ENCODE results near the gene DTX3L.

The DTX3L gene

DNA sequence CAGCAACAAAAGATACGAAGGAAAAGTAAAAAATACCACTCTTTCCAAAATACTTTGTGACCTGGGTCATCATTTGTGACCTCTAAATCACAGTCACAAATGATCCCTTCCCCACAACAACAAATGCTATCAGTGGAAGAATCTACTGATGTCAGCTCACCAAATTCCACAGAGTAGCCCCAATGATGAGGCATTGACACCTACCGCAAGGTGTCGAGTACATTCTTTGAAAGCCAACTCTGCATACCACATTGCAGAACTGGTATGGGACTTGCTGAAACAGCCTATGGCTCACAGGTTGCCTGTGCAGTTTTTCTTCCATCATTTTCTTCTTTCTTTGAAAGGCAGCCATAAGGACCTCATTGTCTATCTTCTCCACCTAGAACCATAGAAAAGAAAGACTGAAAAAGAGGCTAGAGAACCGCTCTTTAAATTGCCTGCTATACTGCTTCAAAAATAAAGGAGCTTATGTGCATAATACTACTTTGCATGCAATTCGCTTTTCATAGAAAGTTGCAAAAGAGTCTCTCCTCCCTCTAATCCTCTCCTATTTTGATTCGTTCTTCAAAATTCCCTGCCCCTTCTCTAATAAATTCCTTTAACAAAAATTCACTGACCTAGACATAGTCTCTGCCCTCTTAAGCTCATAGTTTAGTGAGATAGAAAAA lies 28.0 kb upstream of the DTX3L start:
- Histone ChIP-seq H3K36me3 (ENCODE audit: control insufficient read depth, insufficient read depth, low read length) (peaks cover 65% of the 10 kb centered on the region), H3K27me3 (replicated peaks; ENCODE audit: control insufficient read depth, insufficient read depth, low read length, poor library complexity, severe bottlenecking) (no peaks in the 10 kb centered on the region), H3K9me3 (ENCODE audit: control insufficient read depth, low read length) (no peaks in the 10 kb centered on the region), H3K27ac (ENCODE audit: insufficient read depth, low read length, poor library complexity, severe bottlenecking) (no peak overlapping the region), H3K4me3 (ENCODE audit: insufficient read depth, low read depth, low read length, poor library complexity, severe bottlenecking) (no peak overlapping the region), H3K4me1 (ENCODE audit: control insufficient read depth, insufficient read depth, low read length, poor library complexity, severe bottlenecking) (no peaks in the 10 kb centered on the region)
- no peak for DNase-seq

DNA sequence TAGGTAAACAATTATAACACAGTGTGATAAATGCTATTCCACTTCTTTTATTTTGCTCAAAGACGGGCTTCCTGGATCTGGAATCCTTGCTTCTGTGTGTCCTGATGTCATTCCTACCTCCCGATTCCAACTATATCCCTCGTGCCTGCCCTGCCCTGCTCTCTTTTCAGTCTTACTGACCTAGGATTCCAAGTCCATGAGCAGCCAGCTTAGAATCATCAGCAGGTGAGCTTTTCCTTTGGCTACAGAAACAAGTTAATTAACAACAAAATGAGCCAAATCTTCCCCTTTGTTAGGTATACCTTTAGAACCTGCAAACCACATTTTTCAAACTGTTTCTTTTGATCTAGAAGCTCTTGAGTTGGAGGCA lies 27.5 kb upstream of the DTX3L start:
- Histone ChIP-seq H3K4me1 (ENCODE audit: control insufficient read depth, insufficient read depth, low read length, poor library complexity, severe bottlenecking) (no peaks in the 10 kb centered on the region), H3K9me3 (ENCODE audit: control insufficient read depth, low read length) (no peaks in the 10 kb centered on the region), H3K4me3 (ENCODE audit: insufficient read depth, low read depth, low read length, poor library complexity, severe bottlenecking) (no peak overlapping the region), H3K36me3 (ENCODE audit: control insufficient read depth, insufficient read depth, low read length) (peaks cover 67% of the 10 kb centered on the region), H3K27ac (ENCODE audit: insufficient read depth, low read length, poor library complexity, severe bottlenecking) (no peak overlapping the region), H3K27me3 (replicated peaks; ENCODE audit: control insufficient read depth, insufficient read depth, low read length, poor library complexity, severe bottlenecking) (no peaks in the 10 kb centered on the region)
- no peak for DNase-seq

DNA sequence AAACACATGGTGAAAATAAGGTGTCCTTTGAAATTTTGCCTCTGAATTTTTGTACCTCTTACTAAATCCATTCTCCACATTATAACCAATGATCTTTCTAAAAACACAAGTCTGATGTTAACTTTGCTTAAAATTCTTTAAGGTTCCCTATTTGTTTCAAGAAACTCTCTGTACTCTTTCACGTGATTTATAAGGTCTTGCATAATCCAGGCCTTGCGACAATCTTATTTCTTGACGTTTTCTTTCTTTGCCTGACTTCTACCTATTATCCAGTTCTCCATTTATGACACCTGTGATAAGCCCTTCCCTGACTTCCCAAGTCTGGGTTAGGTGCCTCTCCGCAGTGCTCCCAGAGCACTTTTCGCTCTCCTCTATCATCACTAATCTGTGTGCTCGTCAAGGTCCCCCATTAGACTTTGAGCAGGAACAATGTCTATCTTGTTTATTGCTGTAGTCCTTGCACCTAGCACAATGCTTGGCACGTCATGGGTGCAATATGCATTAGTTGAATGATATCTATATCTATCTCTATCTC lies 25.1 kb upstream of the DTX3L start:
- Histone ChIP-seq H3K4me1 (ENCODE audit: control insufficient read depth, insufficient read depth, low read length, poor library complexity, severe bottlenecking) (no peaks in the 10 kb centered on the region), H3K4me3 (ENCODE audit: insufficient read depth, low read depth, low read length, poor library complexity, severe bottlenecking) (no peak overlapping the region), H3K36me3 (ENCODE audit: control insufficient read depth, insufficient read depth, low read length) (peaks cover 63% of the 10 kb centered on the region), H3K27me3 (replicated peaks; ENCODE audit: control insufficient read depth, insufficient read depth, low read length, poor library complexity, severe bottlenecking) (no peaks in the 10 kb centered on the region), H3K9me3 (ENCODE audit: control insufficient read depth, low read length) (no peaks in the 10 kb centered on the region), H3K27ac (ENCODE audit: insufficient read depth, low read length, poor library complexity, severe bottlenecking) (no peak overlapping the region)
- no peak for DNase-seq

DNA sequence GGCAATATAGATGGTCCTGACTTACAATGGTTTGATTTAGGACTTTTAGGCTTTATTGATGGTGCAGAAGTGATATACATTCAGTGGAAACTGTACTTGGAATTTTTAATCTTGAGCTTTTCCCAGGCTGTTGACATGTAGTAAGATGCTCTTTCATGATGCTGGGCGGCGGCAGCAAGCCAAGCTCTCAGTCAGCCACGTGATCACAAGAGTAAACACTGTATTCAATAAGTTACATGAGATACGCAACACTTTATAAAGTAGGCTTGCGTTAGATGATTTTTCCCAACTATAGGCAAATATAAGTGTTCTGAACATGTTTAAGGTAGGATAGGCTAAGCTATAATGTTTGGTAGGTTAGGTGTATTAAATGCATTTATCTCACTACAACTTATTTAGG lies 18.0 kb upstream of the DTX3L start:
- no peak overlapping the region for H3K4me3 ChIP-seq (ENCODE audit: insufficient read depth, low read depth, low read length, poor library complexity, severe bottlenecking)
- H3K4me1 ChIP-seq (ENCODE audit: control insufficient read depth, insufficient read depth, low read length, poor library complexity, severe bottlenecking) = no peaks in the 10 kb centered on the region
- H3K36me3 ChIP-seq (ENCODE audit: control insufficient read depth, insufficient read depth, low read length) = peaks cover 70% of the 10 kb centered on the region
- no peak overlapping the region for H3K27ac ChIP-seq (ENCODE audit: insufficient read depth, low read length, poor library complexity, severe bottlenecking)
- no peaks in the 10 kb centered on the region for H3K27me3 ChIP-seq (replicated peaks; ENCODE audit: control insufficient read depth, insufficient read depth, low read length, poor library complexity, severe bottlenecking)
- DNase-seq = no peak
- no peaks in the 10 kb centered on the region for H3K9me3 ChIP-seq (ENCODE audit: control insufficient read depth, low read length)

DNA sequence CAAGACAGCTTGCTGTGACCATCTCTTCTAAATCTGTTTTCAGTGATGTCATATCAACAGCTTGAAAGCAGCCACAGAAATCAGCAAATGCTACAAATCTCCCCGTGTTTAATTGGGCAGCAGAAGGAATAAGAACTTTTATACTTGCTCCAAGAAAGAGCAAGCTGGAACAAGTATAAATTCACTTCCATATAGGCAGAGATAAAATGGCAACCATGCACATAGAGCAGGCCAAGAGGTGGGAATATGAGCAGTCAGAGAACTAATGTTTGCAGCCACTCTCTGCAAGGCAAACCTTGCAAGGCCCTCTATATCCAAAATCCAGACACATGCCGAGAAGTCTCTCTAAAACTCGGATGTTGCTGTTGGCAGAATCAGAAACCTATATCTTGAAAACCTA lies 16.1 kb upstream of the DTX3L start:
- Histone ChIP-seq H3K27ac (ENCODE audit: insufficient read depth, low read length, poor library complexity, severe bottlenecking) (no peak overlapping the region), H3K4me1 (ENCODE audit: control insufficient read depth, insufficient read depth, low read length, poor library complexity, severe bottlenecking) (no peaks in the 10 kb centered on the region), H3K4me3 (ENCODE audit: insufficient read depth, low read depth, low read length, poor library complexity, severe bottlenecking) (no peak overlapping the region), H3K9me3 (ENCODE audit: control insufficient read depth, low read length) (no peaks in the 10 kb centered on the region), H3K36me3 (ENCODE audit: control insufficient read depth, insufficient read depth, low read length) (peaks cover 71% of the 10 kb centered on the region), H3K27me3 (replicated peaks; ENCODE audit: control insufficient read depth, insufficient read depth, low read length, poor library complexity, severe bottlenecking) (no peaks in the 10 kb centered on the region)
- DNase-seq = no peak

DNA sequence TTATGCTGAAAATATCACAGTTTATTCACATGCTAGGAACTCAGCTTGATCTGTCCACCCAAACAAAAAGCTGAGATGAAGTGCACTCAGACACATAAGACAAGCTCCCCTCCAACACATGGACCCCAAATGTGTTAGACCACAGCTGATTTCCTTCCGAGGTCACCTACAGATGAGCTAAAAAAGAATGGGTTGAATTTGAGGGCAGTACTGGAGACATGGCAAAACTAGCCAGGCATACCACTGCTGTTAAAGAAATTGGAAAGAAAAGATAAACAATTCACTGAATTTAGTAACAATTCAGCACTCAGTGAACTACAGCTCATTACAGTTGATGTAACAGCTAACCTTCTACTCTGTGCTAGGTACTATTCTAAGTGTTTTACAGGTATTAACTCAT lies 15.5 kb upstream of the DTX3L start:
- H3K4me1 ChIP-seq (ENCODE audit: control insufficient read depth, insufficient read depth, low read length, poor library complexity, severe bottlenecking) = no peaks in the 10 kb centered on the region

DNA sequence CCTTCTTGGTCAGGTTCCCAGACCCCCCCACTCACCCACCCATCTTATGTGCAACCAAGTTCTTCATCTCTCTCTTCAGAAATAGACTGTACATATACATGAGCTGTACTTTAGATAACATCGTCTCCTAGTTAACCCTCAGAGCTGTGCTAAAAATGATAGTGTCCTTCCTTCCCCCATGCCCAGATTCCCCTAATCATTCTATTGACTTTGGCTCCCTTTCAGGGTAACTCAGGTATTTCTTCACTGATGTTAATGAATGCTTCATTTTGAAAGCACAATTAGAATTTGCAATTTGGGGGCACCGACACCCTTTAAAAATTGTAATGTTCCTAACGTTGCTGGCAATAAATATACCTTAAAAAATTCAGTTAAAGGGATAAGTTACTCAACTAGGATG lies 11.0 kb upstream of the DTX3L start:
- no peak overlapping the region for H3K27ac ChIP-seq (ENCODE audit: insufficient read depth, low read length, poor library complexity, severe bottlenecking)
- no peak for DNase-seq
- H3K27me3 ChIP-seq (replicated peaks; ENCODE audit: control insufficient read depth, insufficient read depth, low read length, poor library complexity, severe bottlenecking) = no peaks in the 10 kb centered on the region
- H3K9me3 ChIP-seq (ENCODE audit: control insufficient read depth, low read length) = no peaks in the 10 kb centered on the region
- peaks cover 71% of the 10 kb centered on the region for H3K36me3 ChIP-seq (ENCODE audit: control insufficient read depth, insufficient read depth, low read length)
- H3K4me1 ChIP-seq (ENCODE audit: control insufficient read depth, insufficient read depth, low read length, poor library complexity, severe bottlenecking) = no peaks in the 10 kb centered on the region
- no peak overlapping the region for H3K4me3 ChIP-seq (ENCODE audit: insufficient read depth, low read depth, low read length, poor library complexity, severe bottlenecking)

More for the DNA sequence above, 15.5 kb upstream of the DTX3L start:
- H3K9me3 ChIP-seq (ENCODE audit: control insufficient read depth, low read length) = no peaks in the 10 kb centered on the region
- no peak overlapping the region for H3K4me3 ChIP-seq (ENCODE audit: insufficient read depth, low read depth, low read length, poor library complexity, severe bottlenecking)
- no peak overlapping the region for H3K27ac ChIP-seq (ENCODE audit: insufficient read depth, low read length, poor library complexity, severe bottlenecking)
- DNase-seq = no peak
- H3K36me3 ChIP-seq (ENCODE audit: control insufficient read depth, insufficient read depth, low read length) = peaks cover 75% of the 10 kb centered on the region
- no peaks in the 10 kb centered on the region for H3K27me3 ChIP-seq (replicated peaks; ENCODE audit: control insufficient read depth, insufficient read depth, low read length, poor library complexity, severe bottlenecking)

DNA sequence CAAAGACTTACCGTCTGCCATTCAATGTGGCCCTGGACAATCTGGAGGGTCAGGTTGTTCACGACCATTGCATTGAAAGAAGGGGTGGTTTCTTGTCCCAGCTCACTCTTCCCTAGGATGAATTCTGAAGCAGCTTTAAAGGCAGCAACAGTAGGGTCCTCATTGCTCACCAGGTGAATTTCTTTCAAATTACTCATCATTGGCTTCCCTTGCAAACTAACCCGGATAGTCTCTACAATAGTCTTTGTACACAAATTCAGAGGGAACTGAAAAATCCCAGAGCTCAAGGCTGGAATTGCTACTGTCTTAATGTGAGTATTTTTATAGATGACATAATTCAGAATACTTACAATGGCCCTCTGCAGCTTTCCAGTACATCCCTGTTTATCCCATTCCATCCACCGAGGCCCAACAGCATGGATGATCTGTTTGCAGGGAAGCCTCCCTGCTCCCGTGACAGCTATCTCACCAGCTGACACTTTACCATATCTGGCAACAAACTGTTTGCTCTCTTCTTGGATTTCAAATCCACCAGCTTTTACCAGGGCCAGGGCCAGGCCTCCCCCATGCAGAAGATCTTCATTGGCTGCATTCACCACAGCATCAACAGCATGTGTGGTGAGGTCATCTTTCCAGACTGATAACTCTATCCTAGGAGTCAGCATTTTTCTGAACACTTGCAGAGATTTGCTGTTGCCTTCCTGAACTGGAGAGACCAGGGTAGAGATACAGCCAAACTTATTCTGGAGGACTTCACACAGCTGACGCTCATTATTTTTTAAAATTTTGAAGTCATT lies 8.7 kb upstream of the DTX3L start:
- Histone ChIP-seq H3K4me3 (ENCODE audit: insufficient read depth, low read depth, low read length, poor library complexity, severe bottlenecking) (no peak overlapping the region), H3K27me3 (replicated peaks; ENCODE audit: control insufficient read depth, insufficient read depth, low read length, poor library complexity, severe bottlenecking) (no peaks in the 10 kb centered on the region), H3K9me3 (ENCODE audit: control insufficient read depth, low read length) (no peaks in the 10 kb centered on the region), H3K27ac (ENCODE audit: insufficient read depth, low read length, poor library complexity, severe bottlenecking) (no peak overlapping the region), H3K36me3 (ENCODE audit: control insufficient read depth, insufficient read depth, low read length) (peaks cover 64% of the 10 kb centered on the region), H3K4me1 (ENCODE audit: control insufficient read depth, insufficient read depth, low read length, poor library complexity, severe bottlenecking) (no peaks in the 10 kb centered on the region)
- no peak for DNase-seq

DNA sequence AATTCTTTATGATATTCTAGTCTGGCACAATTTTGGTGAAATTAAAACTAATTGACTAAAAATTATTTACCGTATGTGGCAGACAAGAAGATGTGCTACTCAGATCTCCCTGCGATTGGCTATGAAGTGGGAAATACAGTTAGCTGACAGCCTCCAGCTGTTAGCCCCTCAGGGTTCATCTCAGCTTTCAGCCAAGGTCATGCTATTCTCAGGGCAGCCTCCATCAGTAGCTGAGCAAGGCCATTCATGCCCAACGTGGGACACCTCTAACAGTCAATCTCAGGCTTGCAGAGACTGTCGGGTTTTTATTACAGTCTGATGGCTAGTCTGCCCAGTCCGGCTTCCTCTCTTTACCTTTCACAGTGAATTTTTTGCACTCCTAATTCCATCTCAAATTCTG lies 6.8 kb upstream of the DTX3L start:
- Histone ChIP-seq H3K27me3 (replicated peaks; ENCODE audit: control insufficient read depth, insufficient read depth, low read length, poor library complexity, severe bottlenecking) (no peaks in the 10 kb centered on the region), H3K9me3 (ENCODE audit: control insufficient read depth, low read length) (no peaks in the 10 kb centered on the region), H3K36me3 (ENCODE audit: control insufficient read depth, insufficient read depth, low read length) (peaks cover 50% of the 10 kb centered on the region), H3K4me3 (ENCODE audit: insufficient read depth, low read depth, low read length, poor library complexity, severe bottlenecking) (no peak overlapping the region), H3K27ac (ENCODE audit: insufficient read depth, low read length, poor library complexity, severe bottlenecking) (no peak overlapping the region), H3K4me1 (ENCODE audit: control insufficient read depth, insufficient read depth, low read length, poor library complexity, severe bottlenecking) (no peaks in the 10 kb centered on the region)
- no peak for DNase-seq

DNA sequence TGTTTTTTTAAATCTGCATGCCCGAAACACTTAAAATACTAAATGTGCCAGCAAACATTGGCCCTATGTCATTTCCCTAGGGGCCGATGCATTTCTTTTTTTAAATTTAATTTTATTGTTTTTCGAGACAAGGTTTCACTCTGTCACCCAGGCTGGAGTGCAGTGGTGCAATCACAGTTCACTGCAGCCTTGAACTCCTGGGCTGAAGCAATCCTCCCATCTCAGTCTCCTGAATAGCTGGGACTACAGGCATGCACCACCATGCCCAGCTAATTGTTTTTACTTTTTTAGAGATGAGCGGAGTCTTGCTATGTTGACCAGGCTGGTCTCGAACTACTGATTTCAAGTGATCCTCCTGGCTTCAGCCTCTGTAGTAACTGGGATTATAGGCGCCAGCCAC lies 5.5 kb upstream of the DTX3L start:
- Histone ChIP-seq H3K4me3 (ENCODE audit: insufficient read depth, low read depth, low read length, poor library complexity, severe bottlenecking) (no peak overlapping the region), H3K36me3 (ENCODE audit: control insufficient read depth, insufficient read depth, low read length) (peaks cover 44% of the 10 kb centered on the region), H3K4me1 (ENCODE audit: control insufficient read depth, insufficient read depth, low read length, poor library complexity, severe bottlenecking) (peaks cover 12% of the 10 kb centered on the region), H3K9me3 (ENCODE audit: control insufficient read depth, low read length) (no peaks in the 10 kb centered on the region), H3K27me3 (replicated peaks; ENCODE audit: control insufficient read depth, insufficient read depth, low read length, poor library complexity, severe bottlenecking) (no peaks in the 10 kb centered on the region), H3K27ac (ENCODE audit: insufficient read depth, low read length, poor library complexity, severe bottlenecking) (no peak overlapping the region)
- no peak for DNase-seq

All from effector memory CD4-positive, alpha-beta T cell (primary cell).